SU-DHL-6 (cell line): ENCODE data around the gene OGFOD2.

ENCODE experiments used
- CTCF ChIP-seq: fragments of 200-600 bp; sonication (generic); IDR thresholded peaks from one replicate; pipeline ENCODE4 v1.5.1; 2017; ENCODE audit warnings: antibody characterized with exemption, mild to moderate bottlenecking, low read length, moderate library complexity; ENCODE audit not compliant: insufficient read depth, poor library complexity, severe bottlenecking
- EZH2phosphoT487 ChIP-seq: fragments of 200-600 bp; sonication (generic), shearing (Covaris generic); conservative IDR thresholded peaks from 2 replicates; pipeline ENCODE4 v1.6.1; 2018; ENCODE audit warnings: mild to moderate bottlenecking, antibody characterized with exemption, low read length, moderate library complexity, mixed read lengths

- TF ChIP-seq CTCF: no peak
- TF ChIP-seq EZH2phosphoT487: no peak
Measured at GRCh38 chr12:122929148-122929538, 45.9 kb upstream of the OGFOD2 start.
